Measurements from ENCODE around the gene NR4A3.

GRCh38 chr9:99811172-99811571 is 10.5 kb upstream of the NR4A3 start:
- TF ChIP-seq CTCF (IDR thresholded peaks at IDR 0.05; ENCODE audit: borderline replicate concordance, extremely low read depth, low read length, poor library complexity, severe bottlenecking) (no peak), EZH2 (IDR thresholded peaks at IDR 0.05; ENCODE audit: borderline replicate concordance, low read depth, low read length, severe bottlenecking) (no peak)

Measured in DND-41 (cell line).